H1 (cell line): Measurements from ENCODE around the gene ZP2. TPM values are rescaled to one million over a fixed set of nuclear protein-coding genes. Genes with fewer than 3 reads are reported as not detected.

Source experiments
- CTCF ChIA-PET: fragments of 300-600 bp; sonication (Branson Sonifier 250); formaldehyde crosslinking; loops from one replicate; lab custom pipeline; 2021; ENCODE audit not compliant: partially characterized antibody; lab: Charles Lee
- POLR2A ChIA-PET: fragments of 300-600 bp; sonication (Branson Sonifier 250); formaldehyde crosslinking; loops from one replicate; lab custom pipeline; 2021; ENCODE audit warnings: inconsistent platforms; ENCODE audit not compliant: partially characterized antibody; lab: Charles Lee
- DNase-seq, 2 experiments: peaks; one replicate each; pipeline versions ENCODE4 v3.0.0 to v3.0.0-alpha.2; 2010 to 2022; ENCODE audit warnings: low spot score in 2 of 2, low read depth in 1 of 2, mixed read lengths in 1 of 2
- FAIRE-seq: peaks from 2 replicates; lab custom pipeline; 2011; peaks lifted over from hg19 to GRCh38; lab: Jason Lieb, UNC
- H2AFZ ChIP-seq: 2 replicates; pipeline ENCODE4 v1.8.1; 2012; ENCODE audit warnings: low read length, inconsistent platforms
- H2AK5ac ChIP-seq: 2 replicates; pipeline ENCODE4 v1.6.1; 2013; ENCODE audit warnings: low read depth, low read length
- H2BK120ac ChIP-seq: replicated peaks from 2 replicates; pipeline ENCODE3; 2013; ENCODE audit warnings: low read depth, low read length, inconsistent platforms
- H2BK12ac ChIP-seq: 2 replicates; pipeline ENCODE4 v1.6.1; 2013; ENCODE audit warnings: low read depth, low read length
- H2BK15ac ChIP-seq: 2 replicates; pipeline ENCODE4 v1.6.1; 2013; ENCODE audit warnings: low read length
- H2BK20ac ChIP-seq: 2 replicates; pipeline ENCODE4 v1.6.1; 2013; ENCODE audit warnings: low read length
- H2BK5ac ChIP-seq: 2 replicates; pipeline ENCODE4 v1.6.1; 2013; ENCODE audit warnings: low read depth, low read length
- H3K14ac ChIP-seq: 2 replicates; pipeline ENCODE4 v1.6.1; 2013; ENCODE audit warnings: inconsistent platforms; ENCODE audit not compliant: insufficient read length
- H3K18ac ChIP-seq: 2 replicates; pipeline ENCODE4 v1.6.1; 2013; ENCODE audit warnings: low read length; ENCODE audit errors: extremely low read depth
- H3K23ac ChIP-seq: 2 replicates; pipeline ENCODE4 v1.6.1; 2013; ENCODE audit warnings: inconsistent platforms; ENCODE audit not compliant: insufficient read length
- H3K23me2 ChIP-seq: 2 replicates; pipeline ENCODE4 v1.6.1; 2013; ENCODE audit warnings: low read depth, low read length
- H3K27ac ChIP-seq: 2 replicates; pipeline ENCODE4 v1.6.1; 2011; ENCODE audit warnings: low read depth, low read length, inconsistent platforms
- H3K27me3 ChIP-seq, 4 experiments: replicated peaks in 1 of 4; 1 replicate in 1 of 4; 2 replicates in 3 of 4; pipeline versions ENCODE4 v1.6.1 to v1.8.1; 2011 to 2013; ENCODE audit warnings: low read length in 3 of 4, mild to moderate bottlenecking in 3 of 4, inconsistent platforms in 2 of 4, mixed read lengths in 2 of 4, moderate library complexity in 1 of 4; ENCODE audit not compliant: control insufficient read depth in 3 of 4, insufficient read depth in 3 of 4; ENCODE audit errors: extremely low read depth in 1 of 4
- H3K36me3 ChIP-seq, 4 experiments: 2 replicates each; pipeline versions ENCODE4 v1.6.1 to v1.8.1; 2011 to 2013; ENCODE audit warnings: mild to moderate bottlenecking in 4 of 4, low read length in 3 of 4, moderate library complexity in 2 of 4, control low read depth in 1 of 4, inconsistent platforms in 1 of 4; ENCODE audit not compliant: insufficient read depth in 4 of 4, control insufficient read depth in 2 of 4
- H3K4ac ChIP-seq: replicated peaks from 2 replicates; pipeline ENCODE3; 2013; ENCODE audit warnings: low read length, low read depth, mixed read lengths, inconsistent platforms; ENCODE audit not compliant: insufficient read length
- H3K4me1 ChIP-seq, 4 experiments: replicated peaks in 1 of 4; 1 replicate in 1 of 4; 2 replicates in 3 of 4; pipeline versions ENCODE4 v1.6.1 to v1.8.1; 2011 to 2013; ENCODE audit warnings: low read length in 3 of 4, inconsistent platforms in 2 of 4, mixed read lengths in 1 of 4; ENCODE audit not compliant: insufficient read depth in 4 of 4, control insufficient read depth in 3 of 4
- H3K4me2 ChIP-seq, 2 experiments: 2 replicates each; pipeline versions ENCODE4 v1.6.1 to v1.8.1; 2011 to 2013; ENCODE audit warnings: low read depth in 2 of 2, low read length in 2 of 2, control low read depth in 1 of 2, inconsistent platforms in 1 of 2, mild to moderate bottlenecking in 1 of 2; ENCODE audit not compliant: insufficient read depth in 1 of 2
- H3K4me3 ChIP-seq, 4 experiments: fragments of 200-600, 300-600 bp in 1 of 4; sonication (generic), shearing (Covaris generic), sonication (Bioruptor Twin) in 1 of 4; 2 replicates each; pipeline versions ENCODE4 v1.5.1 to v1.8.1; 2011 to 2016; ENCODE audit warnings: low read length in 4 of 4, low read depth in 3 of 4, control low read depth in 2 of 4, inconsistent platforms in 2 of 4, mild to moderate bottlenecking in 2 of 4, mixed read lengths in 1 of 4, moderate library complexity in 1 of 4; ENCODE audit not compliant: insufficient read depth in 2 of 4; ENCODE audit errors: extremely low read depth in 1 of 4
- H3K56ac ChIP-seq: replicated peaks from 2 replicates; pipeline ENCODE3; 2013; ENCODE audit warnings: low read depth, mild to moderate bottlenecking, mixed read lengths, low read length, inconsistent platforms; ENCODE audit not compliant: insufficient read length
- H3K79me1 ChIP-seq: 2 replicates; pipeline ENCODE4 v1.6.1; 2013; ENCODE audit warnings: low read depth, low read length, control low read depth
- H3K79me2 ChIP-seq, 2 experiments: 2 replicates each; pipeline versions ENCODE4 v1.6.1 to v1.8.1; 2012 to 2013; ENCODE audit warnings: low read length in 2 of 2, mild to moderate bottlenecking in 2 of 2, inconsistent platforms in 1 of 2; ENCODE audit not compliant: insufficient read depth in 2 of 2, control insufficient read depth in 1 of 2
- H3K9ac ChIP-seq, 4 experiments: replicated peaks in 1 of 4; 1 replicate in 1 of 4; 2 replicates in 3 of 4; pipeline versions ENCODE4 v1.6.1 to v1.8.1; 2011 to 2013; ENCODE audit warnings: low read depth in 3 of 4, low read length in 3 of 4, control low read depth in 2 of 4, mild to moderate bottlenecking in 2 of 4, moderate library complexity in 2 of 4, inconsistent platforms in 1 of 4; ENCODE audit errors: extremely low read depth in 1 of 4
- H3K9me3 ChIP-seq, 2 experiments: 2 replicates each; pipeline versions ENCODE4 v1.6.1 to v1.8.1; 2012 to 2013; ENCODE audit warnings: mild to moderate bottlenecking in 2 of 2, moderate library complexity in 2 of 2, control low read depth in 1 of 2, inconsistent platforms in 1 of 2, low read depth in 1 of 2, low read length in 1 of 2, mixed read lengths in 1 of 2; ENCODE audit not compliant: insufficient read depth in 2 of 2
- H4K20me1 ChIP-seq, 2 experiments: replicated peaks in 1 of 2; 2 replicates each; pipeline versions ENCODE3 to v1.8.1; 2011 to 2013; ENCODE audit warnings: inconsistent platforms in 2 of 2, low read length in 2 of 2, mild to moderate bottlenecking in 1 of 2; ENCODE audit not compliant: insufficient read depth in 2 of 2, control insufficient read depth in 1 of 2
- H4K5ac ChIP-seq: 2 replicates; pipeline ENCODE4 v1.6.1; 2013; ENCODE audit warnings: low read length, low read depth, mixed read lengths, inconsistent platforms; ENCODE audit not compliant: insufficient read length
- H4K8ac ChIP-seq: 2 replicates; pipeline ENCODE4 v1.8.0; 2013; ENCODE audit warnings: mild to moderate bottlenecking, moderate library complexity, low read length, inconsistent platforms; ENCODE audit not compliant: insufficient read depth; ENCODE audit errors: extremely low read depth
- H4K91ac ChIP-seq: replicated peaks from 2 replicates; pipeline ENCODE3; 2013; ENCODE audit warnings: low read length, mixed read lengths, inconsistent platforms; ENCODE audit not compliant: insufficient read length
- ASH2L ChIP-seq: fragments of 200-600, 300-600 bp; sonication (generic); IDR thresholded peaks from one replicate; pipeline ENCODE4 v1.7.1; 2017; ENCODE audit warnings: low read length
- CREB1 ChIP-seq: IDR thresholded peaks from 2 replicates; pipeline ENCODE4 v1.6.1; 2012; ENCODE audit warnings: inconsistent platforms
- CTBP2 ChIP-seq: IDR thresholded peaks from 2 replicates; pipeline ENCODE4 v1.7.0; 2011; ENCODE audit warnings: borderline replicate concordance, mild to moderate bottlenecking, moderate library complexity, mixed read lengths, low read length; ENCODE audit not compliant: insufficient read depth, insufficient read length
- FOSL1 ChIP-seq: IDR thresholded peaks from 2 replicates; pipeline ENCODE4 v1.6.1; 2011; ENCODE audit warnings: mild to moderate bottlenecking, low read depth, low read length, moderate library complexity; ENCODE audit not compliant: insufficient read depth
- GTF2F1 ChIP-seq: IDR thresholded peaks from 2 replicates; pipeline ENCODE4 v1.6.1; 2012; ENCODE audit warnings: low read depth, low read length, improper control_type of control experiment, borderline replicate concordance
- KDM4A ChIP-seq: IDR thresholded peaks from one replicate; pipeline ENCODE4 v1.7.1; 2012; ENCODE audit warnings: low read depth, mild to moderate bottlenecking, moderate library complexity, low read length, inconsistent platforms; ENCODE audit not compliant: severe bottlenecking
- POLR2AphosphoS5 ChIP-seq: IDR thresholded peaks from 2 replicates; pipeline ENCODE4 v1.6.1; 2011; ENCODE audit warnings: low read depth, low read length
- SP2 ChIP-seq: IDR thresholded peaks from 2 replicates; pipeline ENCODE4 v1.6.1; 2012; ENCODE audit warnings: mild to moderate bottlenecking, low read length, inconsistent platforms
- SUZ12 ChIP-seq: fragments of 200-600 bp; sonication (generic); IDR thresholded peaks from 2 replicates; pipeline ENCODE4 v1.6.1; 2012; ENCODE audit warnings: mild to moderate bottlenecking, inconsistent platforms, low read length, moderate library complexity, mixed read lengths
- TAF7 ChIP-seq: optimal IDR thresholded peaks from 2 replicates; pipeline ENCODE3; 2011; ENCODE audit warnings: low read depth, mild to moderate bottlenecking, inconsistent platforms, low read length, moderate library complexity, borderline replicate concordance
- YY1 ChIP-seq: IDR thresholded peaks from 2 replicates; pipeline ENCODE4 v1.6.1; 2011; ENCODE audit warnings: low read depth, mild to moderate bottlenecking, low read length
- ZNF274 ChIP-seq: IDR thresholded peaks from 2 replicates; pipeline ENCODE4 v1.7.0; 2012; ENCODE audit warnings: low read length, borderline replicate concordance; ENCODE audit errors: extremely low read depth
- WGBS, 2 experiments: shearing (Covaris generic) in 1 of 2; methylation state at CpG; one replicate each; pipeline versions ENCODE4 v1.1.6 to v1.1.7; 2013 to 2015; ENCODE audit warnings: low lambda C conversion rate in 2 of 2, mixed read lengths in 2 of 2, inconsistent platforms in 1 of 2, low coverage in 1 of 2, missing lambda C conversion rate in 1 of 2; ENCODE audit not compliant: insufficient replicate concordance in 2 of 2, insufficient coverage in 1 of 2, insufficient read length in 1 of 2; ENCODE audit errors: extremely low coverage in 1 of 2, missing lambda C conversion rate in 1 of 2; 5-methylcytosine and 5-hydroxymethylcytosine counted together
- polyA plus RNA-seq, 7 experiments: library from polyadenylated mRNA; depleted of rRNA in 3 of 7; stranded (reverse) in 5 of 7; unstranded in 2 of 7; fragments of >200 nt in 5 of 7; fragments of 200-250 nt in 2 of 7; gene quantifications; 1 replicate in 5 of 7; 2 replicates in 1 of 7; 4 replicates in 1 of 7; pipeline versions ENCODE4 v1.2.1 to v1.2.3, GENCODE V29; 2011 to 2013; ENCODE audit warnings: missing spikeins in 2 of 7, mixed read lengths in 2 of 7
- total RNA-seq: library from RNA; stranded (reverse); fragmentation: NEBNext Ultra II Directional; extraction: Animal tissue kit (Norgen Biotek cat#: 25700); gene quantifications from 2 replicates; pipeline ENCODE4 v1.2.1, GENCODE V29; 2021
- TF ChIP-seq, protein P1 (sequence below): IDR thresholded peaks from 2 replicates; pipeline ENCODE4 v1.6.1; 2012; ENCODE audit warnings: inconsistent platforms
- TF ChIP-seq, protein P2 (sequence below): IDR thresholded peaks from 2 replicates; pipeline ENCODE4 v1.6.1; 2012; ENCODE audit warnings: inconsistent platforms

Gene ZP2
- total and polyA plus RNA-seq, 2 of the 8 experiments (the other 6 are each of a cell fraction or from before 2014, with no cell fraction given), result not detected

DNA sequence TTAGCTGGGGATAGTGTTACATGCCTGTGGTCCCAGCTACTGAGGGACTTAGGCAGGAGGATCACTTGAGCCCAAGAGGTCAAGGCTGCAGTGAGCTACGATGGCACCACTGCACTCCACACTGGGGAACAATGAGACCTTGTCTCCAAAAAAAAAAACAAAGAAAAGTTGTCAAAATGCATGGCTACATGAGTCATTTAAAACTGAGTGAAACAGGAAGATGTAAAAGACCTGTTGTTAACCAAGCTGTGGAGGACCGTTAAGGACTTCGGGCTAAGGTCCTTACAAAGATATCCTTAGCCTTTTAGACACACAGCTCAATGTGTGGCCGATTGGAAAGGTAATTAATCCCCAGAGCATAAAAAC lies 25.1 kb downstream of the ZP2 start:
- H2BK120ac ChIP-seq, result no peak overlapping the region
- CTCF ChIA-PET, result interaction anchor here (0.6 to 5.1 kb wide), 7 partner anchors 26 to 336 kb away, joined by 3 to 20 read pairs (median 3); partner anchors contain the start of gene CRYM
- H3K4ac ChIP-seq, result no peak overlapping the region
- H3K4me1 ChIP-seq, result no peaks in the 10 kb centered on the region
- H3K27ac ChIP-seq, result no peak overlapping the region
- no peaks in the 10 kb centered on the region for H3K23me2 ChIP-seq
- H3K79me2 ChIP-seq, result no peaks in the 10 kb centered on the region
- peaks cover 0 to 2% (median 0%) of the 10 kb centered on the region in 4 experiments; a peak in 2 of 7 replicates for H3K27me3 ChIP-seq
- peaks cover 0 to 15% (median 9%) of the 10 kb centered on the region in 4 experiments; a peak in 7 of 8 replicates for H3K36me3 ChIP-seq
- WGBS, 2 experiments, result 93% methylated on average over 4 of the region's 4 CpGs; no CpG with 5 or more reads in 1 of the 2 experiments
- H2BK12ac ChIP-seq, result no peak overlapping the region
- no peak overlapping the region for H3K18ac ChIP-seq
- H3K14ac ChIP-seq, result no peak overlapping the region
- H4K91ac ChIP-seq, result no peak overlapping the region
- H3K9me3 ChIP-seq, result peaks cover 8% of the 10 kb centered on the region in 2 experiments
- DNase-seq (no peak), FAIRE-seq (no peak)
- POLR2A ChIA-PET, result interaction anchor here (1.0 kb wide), 1 partner anchor 15 kb away, joined by 3 read pairs; no protein-coding TSS in a partner anchor
- H2BK15ac ChIP-seq, result no peak overlapping the region
- H3K23ac ChIP-seq, result no peak overlapping the region
- H4K5ac ChIP-seq, result no peak overlapping the region
- TF ChIP-seq YY1, result no peak
- TF ChIP-seq ZNF274, result no peak
- TF ChIP-seq GTF2F1, result no peak
- no peak for TF ChIP-seq KDM4A
- TF ChIP-seq, protein P1, sequence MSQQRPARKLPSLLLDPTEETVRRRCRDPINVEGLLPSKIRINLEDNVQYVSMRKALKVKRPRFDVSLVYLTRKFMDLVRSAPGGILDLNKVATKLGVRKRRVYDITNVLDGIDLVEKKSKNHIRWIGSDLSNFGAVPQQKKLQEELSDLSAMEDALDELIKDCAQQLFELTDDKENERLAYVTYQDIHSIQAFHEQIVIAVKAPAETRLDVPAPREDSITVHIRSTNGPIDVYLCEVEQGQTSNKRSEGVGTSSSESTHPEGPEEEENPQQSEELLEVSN, result no peak
- TF ChIP-seq SUZ12, result no peak
- TF ChIP-seq, protein P2, sequence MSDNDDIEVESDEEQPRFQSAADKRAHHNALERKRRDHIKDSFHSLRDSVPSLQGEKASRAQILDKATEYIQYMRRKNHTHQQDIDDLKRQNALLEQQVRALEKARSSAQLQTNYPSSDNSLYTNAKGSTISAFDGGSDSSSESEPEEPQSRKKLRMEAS, result no peak
- TF ChIP-seq TAF7, result no peak
- no peak for TF ChIP-seq FOSL1
- TF ChIP-seq CREB1, result no peak
- TF ChIP-seq CTBP2, result no peak
- TF ChIP-seq POLR2AphosphoS5, result no peak
- TF ChIP-seq ASH2L, result no peak
- TF ChIP-seq SP2, result no peak
- no peak overlapping the region for H3K4me3 ChIP-seq
- no peak overlapping the region for H3K56ac ChIP-seq
- no peak overlapping the region for H3K9ac ChIP-seq
- no peaks in the 10 kb centered on the region for H4K20me1 ChIP-seq
- H2BK5ac ChIP-seq, result no peak overlapping the region
- no peak overlapping the region for H4K8ac ChIP-seq
- H3K79me1 ChIP-seq, result no peaks in the 10 kb centered on the region
- H2BK20ac ChIP-seq, result no peak overlapping the region
- no peak overlapping the region for H2AFZ ChIP-seq
- H3K4me2 ChIP-seq, result no peak overlapping the region
- no peak overlapping the region for H2AK5ac ChIP-seq
